Testis (tissue), 2 donors: ENCODE measurements around the gene SH2D3C.

Experiments used
- CTCF ChIP-seq, 3 experiments: fragments of 450-650 bp in 2 of 3; fragments of 200-600 bp in 1 of 3; sonication (generic) in 1 of 3; IDR thresholded peaks; one replicate each; pipeline ENCODE4 v1.5.1; 2016 to 2019; ENCODE audit warnings: antibody characterized with exemption in 3 of 3, mild to moderate bottlenecking in 2 of 3, moderate library complexity in 1 of 3
- POLR2A ChIP-seq: fragments of 450-650 bp; IDR thresholded peaks from one replicate; pipeline ENCODE4 v1.6.1; 2017; ENCODE audit warnings: antibody characterized with exemption, mild to moderate bottlenecking, moderate library complexity

GRCh38 chr9:127720031-127720864 is 58.2 kb downstream of the SH2D3C start:
- TF ChIP-seq POLR2A: no peak
- TF ChIP-seq CTCF (IDR thresholded peaks at IDR 0.05): no peak
